A204.1 (cell line): Measurements from ENCODE around the gene FGFR3.

Experiments used
- FAIRE-seq: peaks from 2 replicates; lab custom pipeline; 2012; peaks lifted over from hg19 to GRCh38; lab: Jason Lieb, UNC

Gene FGFR3

GRCh38 chr4:1770791-1771231, 22.3 kb upstream of the FGFR3 start:
- FAIRE-seq = no peak

DNA sequence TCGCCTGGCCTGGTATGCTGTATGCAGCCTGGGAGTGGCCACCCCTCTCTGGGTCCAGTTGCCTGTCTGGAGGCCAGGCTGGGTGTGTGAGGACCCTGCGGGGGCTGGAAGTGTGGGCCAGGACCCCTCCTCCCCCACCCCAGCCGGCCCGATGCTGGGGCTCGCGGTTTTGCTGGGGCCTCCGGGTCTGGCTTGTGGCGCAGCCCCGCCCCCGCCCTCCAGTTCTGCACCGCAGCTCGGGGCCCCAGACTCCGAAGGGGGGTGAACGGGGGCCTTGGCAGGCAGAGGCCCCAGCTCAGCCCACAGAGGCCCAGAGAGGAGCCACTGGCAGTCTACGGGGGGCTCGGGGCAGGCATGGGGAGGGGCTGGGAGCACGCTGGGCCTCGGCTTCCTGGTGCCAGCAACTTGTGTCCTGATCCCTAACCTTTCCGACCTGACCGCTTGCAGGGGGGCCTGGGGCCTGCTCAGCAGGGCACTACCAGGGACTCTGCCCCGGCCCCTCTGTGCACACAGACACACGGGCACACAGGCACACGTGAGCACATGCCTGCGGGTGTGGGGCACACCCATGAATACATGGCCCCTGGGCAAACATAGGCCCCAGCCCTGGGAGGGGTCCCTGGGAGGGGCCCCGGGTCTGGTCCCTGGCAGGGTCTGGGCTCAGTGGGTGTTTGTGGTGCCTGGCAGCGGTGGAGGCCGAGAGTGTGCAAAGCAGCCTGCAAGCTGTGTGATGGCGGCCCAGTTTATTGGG, 21.4 kb upstream of the FGFR3 start:
- no peak for FAIRE-seq

- FAIRE-seq = no peak
These were observed 20.1 kb upstream of the FGFR3 start for GRCh38 chr4:1772853-1773538.

GRCh38 chr4:1773754-1774153, 19.3 kb upstream of the FGFR3 start:
- FAIRE-seq = no peak

GRCh38 chr4:1775731-1776500, 17.2 kb upstream of the FGFR3 start:
- FAIRE-seq = no peak

GRCh38 chr4:1776521-1777161, 16.5 kb upstream of the FGFR3 start:
- FAIRE-seq = no peak

GRCh38 chr4:1777822-1778641, 15.1 kb upstream of the FGFR3 start:
- FAIRE-seq = no peak

GRCh38 chr4:1778642-1779392, 14.3 kb upstream of the FGFR3 start:
- FAIRE-seq = no peak

DNA sequence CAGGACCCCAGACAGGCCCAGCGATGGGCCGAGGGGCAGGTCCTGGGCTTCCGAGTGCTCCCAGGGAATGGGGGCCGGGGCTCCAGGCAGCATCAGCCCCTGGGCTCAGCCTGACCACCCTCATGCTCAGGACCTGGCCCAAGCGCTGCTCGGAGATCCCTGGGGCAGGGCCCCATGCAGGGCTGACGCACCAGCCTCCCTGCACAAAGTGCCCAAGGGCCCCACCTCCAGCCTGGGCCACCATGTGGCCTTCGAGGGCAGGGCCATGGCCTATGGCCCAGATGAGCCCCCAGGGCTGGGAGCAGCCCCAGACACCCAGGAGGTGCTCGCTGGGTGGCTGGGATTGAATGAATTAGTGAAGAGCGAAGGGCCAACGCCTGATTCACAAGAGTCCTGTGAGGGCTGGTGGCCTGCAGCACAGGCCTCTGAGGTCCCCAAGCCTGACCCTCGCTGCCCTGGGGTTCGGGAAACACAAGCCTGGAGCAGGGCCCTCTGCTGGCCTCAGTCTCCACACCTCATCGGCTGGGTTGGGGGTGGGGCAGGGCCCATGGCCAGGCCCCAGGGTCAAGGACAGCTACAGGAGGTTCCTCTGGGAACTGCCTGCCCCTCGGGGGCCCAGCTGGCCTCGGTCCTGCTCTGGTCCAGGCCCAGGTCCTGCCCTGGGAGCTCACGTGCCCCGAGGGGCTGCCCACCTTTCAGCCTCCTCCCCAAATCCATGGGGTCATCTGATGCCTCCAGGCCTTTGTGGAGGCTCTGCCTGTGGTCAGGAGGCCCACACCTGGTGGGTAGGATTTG, 13.3 kb upstream of the FGFR3 start:
- FAIRE-seq = no peak

DNA sequence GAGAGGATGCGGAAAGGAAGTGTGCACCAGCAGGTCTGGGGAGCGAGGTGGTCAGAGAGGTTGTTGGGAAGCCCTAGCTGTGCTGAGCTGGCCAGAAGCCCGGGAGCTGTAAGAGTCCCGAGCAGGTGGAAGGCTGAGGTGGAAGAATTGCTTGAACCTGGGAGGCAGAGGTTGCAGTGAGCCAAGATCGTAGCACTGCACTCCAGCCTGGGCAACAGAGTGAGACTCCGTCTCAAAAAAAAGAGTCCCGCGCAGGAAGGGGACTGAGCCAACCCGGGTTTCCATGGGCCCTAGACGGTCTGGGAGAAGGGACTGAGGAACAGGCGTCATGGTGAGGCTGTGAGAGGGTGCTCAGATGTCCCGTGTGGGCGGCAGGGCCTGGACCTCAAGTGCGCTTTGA, 12.7 kb upstream of the FGFR3 start:
- FAIRE-seq = no peak

- FAIRE-seq = no peak
These were observed 10.1 kb upstream of the FGFR3 start for GRCh38 chr4:1783015-1783414.

GRCh38 chr4:1783970-1784369, 9.1 kb upstream of the FGFR3 start:
- no peak for FAIRE-seq

DNA sequence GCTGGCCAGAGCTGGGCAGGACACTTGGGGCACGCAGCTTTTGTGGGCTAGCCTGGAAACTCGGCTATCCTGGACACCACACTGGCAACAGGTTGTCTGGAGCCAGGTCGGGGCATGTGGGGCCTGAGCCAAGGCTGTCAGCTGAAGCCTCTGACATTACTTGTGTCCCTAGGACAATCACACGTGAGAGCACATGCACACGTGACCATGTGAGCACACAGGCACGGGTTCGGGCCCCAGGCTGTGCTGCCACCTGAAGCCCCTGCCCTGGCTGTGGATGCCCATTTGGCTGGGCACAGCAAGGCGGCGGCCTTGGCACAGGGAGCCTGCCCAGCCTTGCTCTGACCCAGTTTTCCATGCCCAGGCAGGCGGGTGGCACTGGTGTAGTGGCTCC, 8.7 kb upstream of the FGFR3 start:
- FAIRE-seq = no peak

DNA sequence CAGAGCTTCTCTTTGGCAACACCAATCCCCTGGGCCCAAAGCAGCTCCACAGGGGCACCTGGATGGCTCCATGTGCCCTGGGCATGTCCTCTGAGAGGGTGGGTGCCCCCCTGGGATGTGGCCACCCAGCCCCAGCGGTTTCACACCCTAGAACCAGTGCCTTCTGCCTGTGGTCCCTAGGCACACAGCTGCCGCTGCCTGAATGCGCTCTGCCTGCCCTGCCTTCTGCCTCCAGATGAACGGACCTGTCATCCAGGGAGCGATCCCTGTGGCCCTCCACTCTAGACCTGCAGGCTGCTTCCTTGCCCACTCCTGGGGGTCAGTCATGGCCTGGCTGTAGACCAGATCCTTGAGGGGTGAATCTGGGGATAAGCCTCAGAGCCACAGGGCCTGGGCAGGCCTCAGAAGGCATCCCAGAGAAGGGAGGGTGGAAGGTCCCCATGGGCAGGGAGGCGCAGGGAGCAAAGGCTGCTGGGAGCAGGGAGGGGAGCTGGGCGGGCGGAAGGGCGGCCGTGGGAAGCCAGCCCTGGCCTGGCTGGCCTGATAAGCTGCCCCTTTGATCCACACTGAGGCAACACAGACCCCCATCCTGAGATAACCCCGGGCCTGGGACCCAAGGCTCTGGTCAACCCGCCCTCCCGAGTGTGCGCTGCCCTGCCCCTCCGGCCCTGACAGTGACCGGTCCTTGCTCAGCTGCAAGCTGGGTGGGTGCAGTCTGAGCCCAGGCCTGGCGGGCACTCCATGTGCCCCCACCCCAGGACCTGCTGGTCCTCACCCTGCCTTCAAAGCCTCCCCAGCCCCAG, 8.1 kb upstream of the FGFR3 start:
- no peak for FAIRE-seq

GRCh38 chr4:1785592-1785991, 7.5 kb upstream of the FGFR3 start:
- FAIRE-seq = no peak

GRCh38 chr4:1786544-1787362, 6.3 kb upstream of the FGFR3 start:
- no peak for FAIRE-seq

DNA sequence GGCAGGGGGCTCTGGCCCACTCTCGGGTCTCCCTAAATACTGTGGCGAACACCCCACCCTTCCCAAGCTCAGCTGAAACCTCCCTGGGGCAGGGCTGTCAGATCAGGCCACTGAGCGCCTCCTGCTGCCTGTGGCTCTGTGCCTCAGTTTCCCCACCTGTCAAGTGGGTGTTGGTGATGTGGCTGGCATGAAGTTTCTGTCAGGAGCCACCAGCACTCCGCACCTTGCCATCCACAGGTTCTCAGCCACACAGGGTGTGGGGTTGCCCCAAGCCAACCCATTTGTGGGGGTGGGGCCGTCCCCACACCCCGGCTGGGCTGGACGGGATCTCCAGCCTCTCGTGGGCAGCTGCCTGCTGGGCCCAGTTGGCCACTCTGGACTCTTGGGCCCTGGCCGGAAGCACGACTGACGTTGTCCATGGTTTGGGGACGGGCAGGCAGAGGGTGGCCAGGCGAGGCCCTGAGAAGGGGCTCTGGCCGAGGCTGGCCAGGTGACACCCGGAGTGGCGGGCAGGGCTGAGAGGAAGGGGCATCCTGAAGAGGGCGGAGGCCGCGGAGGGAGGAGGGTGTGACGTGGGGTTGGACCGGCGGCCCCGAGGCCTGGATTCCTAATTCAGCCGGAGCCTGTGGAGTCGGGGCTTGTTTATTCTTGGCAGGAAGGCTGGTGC, 5.5 kb upstream of the FGFR3 start:
- no peak for FAIRE-seq
